ENCODE data around the gene PTCD1. TPM values are rescaled to one million over a fixed set of nuclear protein-coding genes. Genes with fewer than 3 reads are reported as not detected.

The PTCD1 gene
- total and polyA plus RNA-seq, 2 of the 8 experiments (the other 6 are each of a cell fraction or from before 2014, with no cell fraction given), result 7.5 to 7.6 TPM

DNA sequence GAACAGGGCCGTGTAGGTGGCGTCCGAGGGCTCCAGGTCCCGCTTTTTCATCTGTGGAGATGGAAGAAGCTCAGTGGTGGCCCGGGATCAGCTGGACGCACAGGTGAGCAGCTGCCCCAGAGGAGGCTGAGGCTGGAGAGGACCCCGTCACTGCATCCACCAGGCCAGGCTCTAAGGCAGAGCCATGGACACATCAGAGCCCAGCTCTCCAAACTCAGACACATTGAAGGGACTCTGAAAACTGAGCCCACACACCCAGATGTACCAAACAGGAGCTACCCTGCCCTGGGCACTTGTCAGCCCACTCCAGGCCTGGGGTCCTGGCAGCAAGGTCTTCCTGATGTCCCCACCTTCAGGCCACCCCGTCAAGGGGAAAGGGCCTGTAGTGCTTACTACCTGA, 8.8 kb downstream of the PTCD1 start (continued):
- TF ChIP-seq KDM5A (IDR thresholded peaks at IDR 0.05; ENCODE audit: low read length), result no peak
- no peak for TF ChIP-seq MAFK (IDR thresholded peaks at IDR 0.05; ENCODE audit: low read depth, low read length)
- no peak for TF ChIP-seq ASH2L (IDR thresholded peaks at IDR 0.05; ENCODE audit: low read length)
- TF ChIP-seq GABPA (IDR thresholded peaks at IDR 0.05; ENCODE audit: borderline replicate concordance, insufficient read depth, low read length), result no peak
- no peak for TF ChIP-seq SUZ12 (IDR thresholded peaks at IDR 0.05; ENCODE audit: low read length)
- no peak for TF ChIP-seq CTBP2 (IDR thresholded peaks at IDR 0.05; ENCODE audit: borderline replicate concordance, insufficient read depth, insufficient read length, low read length)
